Calu3 (cell line): ENCODE data around the gene RNF213. TPM values are rescaled to one million over a fixed set of nuclear protein-coding genes. Genes with fewer than 3 reads are reported as not detected.

Source experiments
- BruUV-seq: library from RNA; stranded (reverse); fragments of 400-500 nt; replicated peaks from 2 replicates; lab custom pipeline; 2021; lab: Mats Ljungman, UMichigan
- CTCF ChIA-PET: fragments of 300-600 bp; sonication (Branson Sonifier 250); formaldehyde crosslinking; loops from one replicate; lab custom pipeline; 2022; ENCODE audit warnings: antibody characterized with exemption; lab: Charles Lee
- DNase-seq: peaks from one replicate; pipeline ENCODE4 v3.0.0; 2022
- H3K27ac Mint-ChIP-seq: one replicate; pipeline ENCODE4 v1.8.0; 2022; ENCODE audit warnings: mixed read lengths; ENCODE audit not compliant: unreplicated experiment
- H3K27me3 Mint-ChIP-seq: one replicate; pipeline ENCODE4 v1.8.0; 2022; ENCODE audit warnings: mixed read lengths; ENCODE audit not compliant: unreplicated experiment
- H3K36me3 Mint-ChIP-seq: one replicate; pipeline ENCODE4 v1.8.0; 2022; ENCODE audit warnings: mild to moderate bottlenecking, moderate library complexity, mixed read lengths; ENCODE audit not compliant: insufficient read depth, unreplicated experiment
- H3K4me1 Mint-ChIP-seq: one replicate; pipeline ENCODE4 v1.8.0; 2022; ENCODE audit warnings: mild to moderate bottlenecking, low read depth, mixed read lengths; ENCODE audit not compliant: unreplicated experiment
- H3K4me3 Mint-ChIP-seq: one replicate; pipeline ENCODE4 v1.8.0; 2022; ENCODE audit warnings: mild to moderate bottlenecking, low read depth, moderate library complexity, mixed read lengths; ENCODE audit not compliant: unreplicated experiment
- H3K9me3 Mint-ChIP-seq: one replicate; pipeline ENCODE4 v1.8.0; 2022; ENCODE audit warnings: low read depth, mixed read lengths; ENCODE audit not compliant: unreplicated experiment
- CTCF ChIP-seq: fragments of 200-600 bp; IDR thresholded peaks from one replicate; pipeline ENCODE4 v1.8.0; 2022; ENCODE audit warnings: antibody characterized with exemption; ENCODE audit not compliant: unreplicated experiment
- intact Hi-C: fragments of 100-400 bp; cut with micrococcal nuclease; formaldehyde crosslinking; loops from one replicate; pipeline ENCODE4 v1.10.0; 2022; ENCODE audit not compliant: unreplicated experiment
- total RNA-seq: library from RNA; stranded (reverse); gene quantifications from 2 replicates; pipeline ENCODE4 v1.2.3, GENCODE V29; 2022

The RNF213 gene
- total RNA-seq, 1 experiment from 2014 or later = 221 TPM

- no TSS peak for BruUV-seq
Observed at GRCh38 chr17:80433916-80434666, 173.4 kb downstream of the RNF213 start.

GRCh38 chr17:80437532-80437931 lies 176.9 kb downstream of the RNF213 start:
- CTCF ChIA-PET = interaction anchor here (0.6 kb wide), 1 partner anchor 60 kb away, joined by 4 read pairs; no protein-coding TSS in a partner anchor

More at GRCh38 chr17:80433916-80434666, 173.4 kb downstream of the RNF213 start:
- CTCF ChIA-PET = no interaction called here
- Mint-ChIP-seq H3K4me3 (no peak overlapping the region), H3K27ac (no peak overlapping the region), H3K4me1 (no peaks in the 10 kb centered on the region), H3K9me3 (no peaks in the 10 kb centered on the region), H3K27me3 (no peaks in the 10 kb centered on the region), H3K36me3 (peaks cover 13% of the 10 kb centered on the region)
- intact Hi-C loops = no loop called here
- TF ChIP-seq CTCF = no peak
- no peak for DNase-seq

GRCh38 chr17:80438806-80439205 lies 178.2 kb downstream of the RNF213 start:
- H3K4me1 Mint-ChIP-seq = no peaks in the 10 kb centered on the region
- CTCF ChIA-PET = interaction anchor here (0.6 kb wide), 1 partner anchor 9 kb away, joined by 7 read pairs; no protein-coding TSS in a partner anchor
- BruUV-seq = no TSS peak
- no peak for DNase-seq
- TF ChIP-seq CTCF = no peak
- no peak overlapping the region for H3K27ac Mint-ChIP-seq
- peaks cover 8% of the 10 kb centered on the region for H3K27me3 Mint-ChIP-seq
- no peaks in the 10 kb centered on the region for H3K9me3 Mint-ChIP-seq
- H3K4me3 Mint-ChIP-seq = no peak overlapping the region
- peaks cover 8% of the 10 kb centered on the region for H3K36me3 Mint-ChIP-seq
- intact Hi-C loops = no loop called here

More at GRCh38 chr17:80437532-80437931, 176.9 kb downstream of the RNF213 start:
- Mint-ChIP-seq H3K4me1 (no peaks in the 10 kb centered on the region), H3K9me3 (no peaks in the 10 kb centered on the region), H3K4me3 (no peak overlapping the region), H3K36me3 (peaks cover 8% of the 10 kb centered on the region), H3K27me3 (no peaks in the 10 kb centered on the region), H3K27ac (no peak overlapping the region)
- no peak for DNase-seq
- no TSS peak for BruUV-seq
- no peak for TF ChIP-seq CTCF
- intact Hi-C loops = no loop called here

- CTCF ChIA-PET = interaction anchor here (0.6 kb wide), 1 partner anchor 9 kb away, joined by 7 read pairs; no protein-coding TSS in a partner anchor
- H3K27me3 Mint-ChIP-seq = peaks cover 8% of the 10 kb centered on the region
- no peak for TF ChIP-seq CTCF
Observed at GRCh38 chr17:80439499-80439898, 178.8 kb downstream of the RNF213 start.

More at GRCh38 chr17:80439499-80439898, 178.8 kb downstream of the RNF213 start:
- no peak for DNase-seq
- H3K36me3 Mint-ChIP-seq = peaks cover 8% of the 10 kb centered on the region
- peak overlapping the region; percentile 45 for H3K27ac Mint-ChIP-seq
- H3K4me1 Mint-ChIP-seq = no peaks in the 10 kb centered on the region
- H3K4me3 Mint-ChIP-seq = no peak overlapping the region
- no TSS peak for BruUV-seq
- intact Hi-C loops = no loop called here
- no peaks in the 10 kb centered on the region for H3K9me3 Mint-ChIP-seq
